Kidney capillary endothelial cell (primary cell): ENCODE data around the gene TTLL12.
"Not testable (repeated sequence)": the region's sequence is repeated elsewhere in the genome, so short reads cannot be mapped to it uniquely, and the experiment has no call there.

Source experiments
- DNase-seq: peaks from one replicate; pipeline ENCODE4 v3.0.0-alpha.2; 2018; ENCODE audit warnings: low spot score

TTLL12 gene

DNA sequence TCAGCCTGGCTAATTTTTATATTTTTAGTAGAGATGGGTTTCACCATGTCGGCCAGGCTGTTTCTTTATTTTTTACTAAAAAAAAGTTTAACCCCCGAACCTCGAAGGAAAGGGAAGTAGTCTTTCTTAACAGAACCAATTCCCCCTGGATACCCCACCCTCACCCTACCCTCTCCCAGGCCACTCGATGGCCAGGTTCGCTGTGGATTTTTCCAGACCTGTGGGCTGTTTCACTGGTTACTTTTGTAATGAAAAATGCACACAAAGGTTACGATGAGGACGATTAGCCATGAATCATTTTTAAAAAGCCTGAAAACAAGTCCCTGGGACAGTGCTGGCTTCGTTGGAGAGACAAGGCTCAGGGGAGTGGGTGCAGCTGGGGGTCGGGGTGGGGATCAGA, 33.0 kb downstream of the TTLL12 start:
- no peak for DNase-seq

DNA sequence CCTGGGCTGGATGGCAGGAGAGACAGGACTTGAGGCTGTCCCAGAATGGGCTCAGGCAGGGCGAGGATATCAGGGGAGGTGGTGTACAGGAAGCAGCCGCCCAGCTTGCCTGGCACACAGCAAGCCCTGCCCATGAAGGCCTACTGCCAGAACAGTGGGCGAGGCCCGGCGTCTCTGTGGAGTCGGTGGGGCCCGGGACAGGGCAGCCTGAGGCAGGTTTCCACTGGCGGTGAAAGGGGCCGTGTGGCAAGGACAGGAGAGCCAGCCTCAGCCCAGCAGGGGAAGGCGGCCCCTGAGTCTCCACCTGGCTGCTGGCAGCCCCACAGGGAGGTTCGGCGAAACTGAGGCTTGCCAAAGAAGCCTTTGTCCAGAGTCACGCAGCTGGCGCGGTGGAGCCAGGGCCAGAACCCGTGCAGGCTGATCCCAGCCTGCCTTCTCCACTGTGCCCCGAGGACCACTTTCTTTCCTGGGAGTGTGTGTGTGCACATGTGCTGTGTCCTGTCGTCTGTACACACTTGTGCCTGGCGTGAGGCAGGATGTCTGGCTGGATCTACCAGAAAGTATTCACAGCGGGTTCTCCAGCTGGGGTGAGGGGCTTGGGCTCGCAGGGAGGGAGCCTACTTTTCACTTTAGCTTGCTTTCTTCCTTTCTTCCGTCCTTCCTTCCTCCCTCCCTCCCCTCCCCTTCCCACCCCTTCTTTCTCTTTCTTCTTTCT, 34.4 kb downstream of the TTLL12 start:
- peak; percentile 46 for DNase-seq

DNA sequence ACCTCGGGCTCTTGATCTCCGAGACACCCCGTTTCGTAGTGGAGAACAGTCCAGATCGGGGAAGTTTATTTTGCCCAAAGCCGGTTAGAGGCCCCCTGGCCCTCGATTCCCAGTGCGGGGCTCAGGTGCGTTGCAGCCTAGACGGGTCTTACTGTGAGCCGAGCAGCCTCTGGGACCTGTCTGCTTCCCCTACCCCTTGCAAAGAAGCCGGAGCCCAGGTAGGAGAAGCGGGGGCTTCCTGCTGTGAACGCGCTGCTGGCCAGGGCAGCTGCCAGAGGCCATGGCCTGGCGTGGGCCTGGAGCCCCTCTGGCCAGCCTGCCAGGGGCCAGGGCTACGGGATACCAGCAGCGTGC, 35.0 kb downstream of the TTLL12 start:
- no peak for DNase-seq

DNA sequence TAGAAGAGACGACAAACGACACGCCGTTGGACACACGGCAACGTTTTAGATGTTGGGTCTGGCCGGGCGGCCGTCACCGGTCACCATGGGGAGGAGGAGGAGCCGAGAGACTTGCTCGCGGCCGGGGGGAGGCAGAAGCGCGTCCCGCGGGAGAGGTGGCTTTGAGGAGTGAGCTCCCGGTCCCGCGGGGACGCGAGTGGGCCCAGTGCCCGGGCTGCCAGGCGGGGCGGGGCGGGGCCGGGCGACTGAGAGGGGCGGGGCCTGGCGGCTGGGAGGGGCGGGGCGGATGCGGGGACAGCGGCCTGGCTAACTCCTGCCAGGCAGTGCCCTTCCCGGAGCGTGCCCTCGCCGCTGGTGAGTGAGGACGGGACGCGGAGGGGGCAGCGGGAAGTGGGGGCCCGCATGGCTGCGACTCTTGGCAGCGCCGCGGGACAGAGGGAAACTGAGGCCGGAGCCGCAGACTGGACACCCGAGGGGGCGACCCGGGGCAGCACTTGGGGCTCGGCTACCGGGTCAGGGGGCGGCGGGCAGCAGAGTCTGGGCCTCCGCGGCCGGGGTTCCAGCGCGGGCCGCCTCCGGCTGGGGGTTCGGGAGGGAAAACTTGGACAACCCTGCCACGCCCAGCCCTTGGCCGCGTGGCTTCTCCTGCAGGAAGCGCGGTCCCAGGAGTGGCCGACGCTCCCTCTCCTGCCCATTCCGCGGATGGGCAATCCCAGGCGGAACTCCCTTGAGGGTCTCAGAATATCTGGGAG, 35.5 kb downstream of the TTLL12 start, which contains the start of gene TSPO:
Gene TSPO (plus strand): TSS at position 309 of the 752 bp plus-strand sequence. CDS start 7,680 bp downstream, outside the sequence.
- DNase-seq = peak; percentile 36

DNA sequence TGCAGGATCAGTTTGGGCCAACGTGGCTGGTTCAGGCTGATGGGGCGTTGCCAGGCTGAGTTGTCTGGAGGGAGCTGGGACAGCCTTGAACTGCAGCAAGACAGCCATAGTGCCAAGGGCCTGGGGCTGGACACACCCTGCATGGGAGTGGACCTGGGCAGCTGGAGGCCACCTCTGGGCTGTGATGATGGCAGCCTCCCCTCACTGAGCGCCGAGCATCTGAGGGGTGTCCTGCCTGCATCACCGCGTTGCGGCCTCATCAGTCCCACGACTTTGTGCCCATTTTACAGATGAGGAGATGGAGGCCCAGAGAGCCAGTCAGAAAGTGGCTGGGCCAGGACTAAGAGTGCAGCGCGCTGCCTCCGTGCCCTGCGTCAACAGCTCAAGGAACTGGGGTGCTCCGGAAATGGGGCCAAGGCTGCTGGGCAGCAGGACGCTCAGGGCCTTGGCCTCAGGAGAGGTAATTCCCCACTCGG, 36.2 kb downstream of the TTLL12 start:
- no peak for DNase-seq

DNA sequence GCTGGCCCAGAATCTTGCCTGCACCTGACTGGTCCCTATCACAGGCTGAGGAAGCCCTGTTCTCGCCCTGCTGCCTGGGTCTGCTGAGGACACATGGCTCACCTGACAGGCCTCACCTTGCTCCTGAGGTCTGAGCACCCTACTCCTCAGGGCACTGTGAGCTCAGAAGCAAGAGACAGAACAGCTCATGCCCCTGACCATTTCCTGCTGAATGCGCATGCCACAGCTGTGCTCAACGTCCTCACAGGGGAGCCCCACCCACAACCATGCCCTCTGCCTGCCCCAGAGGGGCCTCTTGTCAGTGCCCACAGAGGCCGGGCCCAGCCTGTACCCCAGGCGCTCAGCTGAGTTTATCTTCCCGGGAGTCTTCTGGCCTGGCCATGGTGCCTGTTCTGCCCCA, 38.4 kb downstream of the TTLL12 start:
- DNase-seq = no peak

DNA sequence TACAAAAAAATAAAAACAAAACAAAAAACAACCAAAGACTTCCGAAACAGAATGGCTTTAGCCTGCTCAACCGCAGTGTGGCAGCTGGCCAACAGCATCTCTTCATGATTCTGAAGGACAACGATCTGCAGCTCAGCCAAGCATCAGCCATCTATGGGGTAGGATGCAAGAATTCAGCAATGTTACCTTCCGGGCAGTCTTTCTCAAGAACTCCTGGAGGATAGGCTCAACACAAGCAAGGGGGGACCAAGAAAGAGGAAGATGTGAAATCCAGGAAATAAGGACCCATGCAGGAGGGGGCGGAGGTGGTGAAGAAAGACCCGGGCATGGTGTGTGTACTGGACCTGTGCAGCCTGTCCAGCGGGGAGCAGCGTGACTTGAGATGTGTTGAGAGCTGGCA, 39.1 kb downstream of the TTLL12 start:
- no peak for DNase-seq

DNA sequence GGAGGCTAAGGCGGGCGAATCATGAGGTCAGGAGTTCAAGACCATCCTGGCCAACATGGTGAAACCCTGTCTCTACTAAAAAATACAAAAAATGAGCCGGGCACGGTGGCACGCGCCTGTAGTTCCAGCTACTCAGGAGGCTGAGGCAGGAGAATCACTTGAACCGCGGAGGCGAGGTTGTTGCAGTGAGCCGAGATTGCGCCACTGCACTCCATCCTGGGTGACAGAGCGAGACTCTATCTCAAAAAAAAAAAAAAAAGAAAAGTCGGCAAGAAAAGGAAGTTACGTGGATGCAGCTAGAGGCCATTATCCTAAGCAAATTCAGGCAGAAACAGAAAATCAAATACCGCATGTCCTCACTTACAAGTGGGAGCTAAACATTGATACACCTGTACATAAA, 40.6 kb downstream of the TTLL12 start:
- DNase-seq = not testable (repeated sequence)

DNA sequence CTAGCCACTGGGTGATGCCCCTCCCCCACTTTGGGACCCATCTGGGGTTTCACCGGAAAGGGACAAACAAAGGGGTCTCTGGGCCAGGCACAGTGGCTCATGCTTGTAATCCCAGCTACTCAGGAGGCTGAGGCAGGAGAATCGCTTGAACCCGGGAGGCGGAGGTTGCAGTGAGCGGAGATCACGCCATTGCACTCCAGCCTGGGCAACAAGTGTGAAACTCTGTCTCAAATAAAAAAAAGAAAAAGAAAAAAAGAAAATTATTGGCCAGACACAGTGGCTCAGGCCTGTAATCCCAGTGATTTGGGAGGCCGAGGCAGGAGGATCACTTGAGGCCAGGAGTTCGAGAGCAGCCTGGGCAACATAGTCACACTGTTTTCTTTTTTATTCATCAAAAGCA, 41.6 kb downstream of the TTLL12 start:
- not testable (repeated sequence) for DNase-seq

DNA sequence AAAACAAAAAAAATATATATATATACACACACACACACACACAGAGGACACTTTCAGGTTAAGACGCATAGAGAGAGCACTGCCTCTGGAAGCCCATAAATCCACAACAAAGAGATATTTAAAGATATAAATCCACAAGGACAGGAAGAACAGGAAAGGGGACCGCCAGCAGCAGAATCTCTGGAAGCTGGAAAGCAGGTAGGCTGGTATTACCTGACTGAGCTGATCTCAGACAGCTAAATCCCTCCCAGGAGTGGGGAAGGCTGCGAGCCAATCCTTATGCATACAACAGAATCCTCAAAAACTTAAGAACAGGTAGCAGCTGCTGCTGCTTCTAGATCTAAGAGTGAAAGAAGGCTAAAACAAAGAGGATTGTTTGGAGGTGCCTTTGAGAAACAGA, 42.0 kb downstream of the TTLL12 start:
- DNase-seq = no peak

DNA sequence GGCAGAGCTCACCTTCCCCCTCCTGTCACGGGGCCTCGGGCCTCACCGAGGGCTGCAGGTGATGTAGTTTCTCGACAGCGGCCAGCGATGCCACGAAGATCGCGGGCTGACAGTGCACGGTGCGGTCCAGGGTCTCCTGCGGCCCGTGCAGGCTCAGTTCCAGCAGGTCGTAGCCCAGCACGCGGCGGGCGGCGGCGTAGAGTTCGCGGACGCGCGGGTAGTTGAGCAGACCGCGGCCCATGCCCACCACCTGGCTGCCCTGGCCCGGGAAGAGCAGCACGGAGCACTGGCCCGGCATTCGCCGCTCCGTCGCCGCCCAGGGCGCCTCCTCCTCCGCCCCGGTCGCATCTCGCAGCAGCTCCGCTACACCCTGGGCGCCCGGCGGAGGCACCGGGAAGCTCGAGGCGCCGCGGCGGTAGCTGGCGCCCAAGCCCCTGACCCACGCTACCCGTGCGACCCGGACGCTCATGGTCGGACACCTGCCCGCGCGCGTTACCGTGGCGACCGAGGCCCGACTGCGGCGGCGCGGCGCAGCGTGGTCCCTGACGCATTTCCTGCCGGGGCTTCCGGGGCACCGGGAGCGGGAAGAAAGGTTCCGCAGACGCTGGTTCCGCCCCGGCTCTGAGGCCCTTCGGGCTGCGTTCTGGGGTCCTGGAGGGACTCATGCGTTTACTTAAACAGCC, 43.9 kb downstream of the TTLL12 start, which contains the start of gene MCAT:
Gene MCAT (minus strand): TSS at position 519 of the 683 bp plus-strand sequence. CDS start 50 bp downstream, at position 469.
- DNase-seq = peak; percentile 54

DNA sequence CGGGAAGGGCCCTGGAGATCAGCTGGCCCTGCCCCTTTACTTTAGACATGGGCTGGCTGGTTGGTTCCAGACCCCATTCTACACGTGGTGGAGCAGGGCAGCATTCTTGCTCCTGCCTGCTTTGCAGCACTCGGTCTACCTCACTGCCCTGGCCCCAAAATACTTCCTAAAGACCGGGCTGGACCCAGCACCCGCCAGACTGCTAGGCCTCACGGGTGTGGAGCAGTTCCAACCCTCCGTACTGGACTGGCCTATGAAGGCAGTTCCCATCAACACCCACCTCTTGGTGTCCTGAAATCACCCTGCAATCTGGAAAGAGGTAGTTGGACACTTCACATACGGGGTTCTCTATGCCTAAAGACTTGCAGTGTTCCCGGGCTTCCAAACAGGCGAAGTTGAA, 50.1 kb downstream of the TTLL12 start:
- no peak for DNase-seq

DNA sequence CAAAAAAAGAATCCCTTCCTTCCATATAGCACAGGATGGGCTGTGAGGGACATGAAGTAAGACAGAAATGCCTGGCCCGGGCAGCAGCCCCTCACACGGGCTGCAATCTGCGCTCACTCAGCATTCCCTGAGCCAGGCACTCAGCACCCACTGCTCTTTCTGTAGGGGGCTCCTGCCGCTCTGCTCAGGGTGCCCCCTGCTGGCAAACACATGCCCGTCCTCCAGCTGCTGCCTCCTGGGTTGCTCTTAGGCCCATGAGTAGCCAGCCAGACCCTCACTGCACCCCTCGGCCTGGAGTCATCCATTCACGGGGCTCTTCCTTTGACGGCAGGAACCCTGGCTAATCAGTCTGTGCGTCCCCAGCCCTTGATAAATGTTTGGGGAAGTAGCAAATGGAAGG, 50.7 kb downstream of the TTLL12 start:
- peak; percentile 55 for DNase-seq

DNA sequence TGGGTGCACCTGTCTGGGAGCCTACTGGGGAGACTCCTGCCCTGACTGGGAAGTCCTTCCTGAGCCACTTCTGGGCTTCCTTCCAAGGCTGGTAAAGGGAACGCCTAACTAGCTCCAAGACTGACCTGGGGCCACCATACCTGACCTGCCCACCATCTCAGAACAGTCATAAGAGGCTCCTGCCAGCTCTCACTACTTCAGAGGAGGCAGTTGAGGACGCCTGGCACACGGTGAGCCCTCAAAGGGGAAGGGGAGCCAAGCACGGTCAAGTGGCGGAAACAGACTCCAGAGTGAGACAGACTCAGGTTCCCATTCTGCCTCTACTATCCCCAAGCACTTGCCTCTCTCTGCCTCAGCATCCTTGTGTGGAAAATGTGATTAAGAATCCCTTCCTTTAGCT, 51.4 kb downstream of the TTLL12 start:
- DNase-seq = no peak

DNA sequence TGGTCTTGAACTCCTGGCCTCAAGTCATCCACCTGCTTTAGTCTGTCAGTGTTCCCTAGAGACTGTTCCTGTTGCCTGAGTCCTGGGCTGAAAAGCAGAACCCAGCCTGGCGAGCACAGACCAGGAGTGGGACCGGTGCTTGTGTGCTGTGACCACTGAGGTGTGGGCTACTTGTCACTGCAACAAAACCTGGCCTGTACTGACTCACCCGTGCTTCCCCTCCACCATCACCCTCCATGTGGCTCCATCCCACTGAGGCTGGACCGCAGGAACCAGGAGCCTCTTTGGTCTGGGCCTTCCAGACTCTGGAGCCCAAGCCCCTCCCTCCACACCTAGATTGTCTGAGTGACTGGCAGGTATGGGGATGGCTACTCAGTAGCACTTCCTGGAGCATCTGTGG, 52.4 kb downstream of the TTLL12 start:
- DNase-seq = no peak

DNA sequence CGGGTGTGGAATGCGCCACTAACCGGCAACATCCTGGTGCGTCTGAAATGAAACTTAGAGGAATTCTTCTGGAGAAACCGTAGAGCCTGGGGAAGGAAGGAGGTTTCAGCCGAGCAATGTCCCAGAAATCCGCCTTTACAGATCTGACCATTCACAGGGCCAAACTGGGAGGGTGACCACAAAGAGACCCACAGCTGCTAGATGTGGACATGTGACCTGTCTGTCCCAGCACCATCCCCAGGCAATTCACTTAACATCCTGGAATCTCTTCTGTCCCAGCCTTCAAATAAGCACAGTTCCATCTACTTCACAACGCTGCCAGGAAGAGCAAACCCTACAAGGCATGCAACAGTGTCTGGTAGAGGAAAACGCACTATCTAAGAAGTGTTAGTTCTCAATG, 53.5 kb downstream of the TTLL12 start:
- DNase-seq = no peak

DNA sequence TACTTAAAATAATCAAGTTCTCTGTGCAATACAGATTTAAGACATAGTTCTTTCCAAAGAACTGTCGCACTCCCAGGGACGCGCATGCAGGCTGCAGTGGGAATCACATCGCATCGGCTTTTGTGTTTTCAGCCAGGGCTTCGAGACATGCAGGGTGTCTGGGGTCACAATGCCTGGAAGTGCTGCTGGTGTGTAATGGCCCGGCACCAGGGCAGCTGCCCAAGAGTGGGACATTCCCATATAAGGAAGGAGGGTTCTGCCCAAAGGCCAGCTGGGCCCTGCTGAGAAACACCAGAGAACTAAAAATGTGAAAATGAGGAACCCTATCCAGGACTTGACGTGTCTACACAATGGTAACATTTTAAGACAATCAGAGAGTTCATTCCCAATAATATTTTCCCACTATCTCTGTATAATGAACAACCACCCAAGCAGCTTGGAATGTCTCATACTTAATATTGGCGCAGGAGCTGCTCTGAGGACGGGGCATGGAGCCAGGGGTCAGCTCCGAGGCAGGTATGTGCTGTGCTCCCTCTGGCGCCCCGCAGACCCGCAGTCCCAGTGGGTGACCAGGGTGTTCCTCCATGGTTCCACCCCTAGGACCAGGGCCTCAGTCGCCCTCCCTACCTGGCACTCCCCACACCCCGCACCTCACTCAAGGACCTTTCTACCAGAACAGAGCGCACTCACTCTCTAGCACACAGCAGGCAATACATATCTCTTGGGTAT, 55.0 kb downstream of the TTLL12 start:
- DNase-seq = no peak

DNA sequence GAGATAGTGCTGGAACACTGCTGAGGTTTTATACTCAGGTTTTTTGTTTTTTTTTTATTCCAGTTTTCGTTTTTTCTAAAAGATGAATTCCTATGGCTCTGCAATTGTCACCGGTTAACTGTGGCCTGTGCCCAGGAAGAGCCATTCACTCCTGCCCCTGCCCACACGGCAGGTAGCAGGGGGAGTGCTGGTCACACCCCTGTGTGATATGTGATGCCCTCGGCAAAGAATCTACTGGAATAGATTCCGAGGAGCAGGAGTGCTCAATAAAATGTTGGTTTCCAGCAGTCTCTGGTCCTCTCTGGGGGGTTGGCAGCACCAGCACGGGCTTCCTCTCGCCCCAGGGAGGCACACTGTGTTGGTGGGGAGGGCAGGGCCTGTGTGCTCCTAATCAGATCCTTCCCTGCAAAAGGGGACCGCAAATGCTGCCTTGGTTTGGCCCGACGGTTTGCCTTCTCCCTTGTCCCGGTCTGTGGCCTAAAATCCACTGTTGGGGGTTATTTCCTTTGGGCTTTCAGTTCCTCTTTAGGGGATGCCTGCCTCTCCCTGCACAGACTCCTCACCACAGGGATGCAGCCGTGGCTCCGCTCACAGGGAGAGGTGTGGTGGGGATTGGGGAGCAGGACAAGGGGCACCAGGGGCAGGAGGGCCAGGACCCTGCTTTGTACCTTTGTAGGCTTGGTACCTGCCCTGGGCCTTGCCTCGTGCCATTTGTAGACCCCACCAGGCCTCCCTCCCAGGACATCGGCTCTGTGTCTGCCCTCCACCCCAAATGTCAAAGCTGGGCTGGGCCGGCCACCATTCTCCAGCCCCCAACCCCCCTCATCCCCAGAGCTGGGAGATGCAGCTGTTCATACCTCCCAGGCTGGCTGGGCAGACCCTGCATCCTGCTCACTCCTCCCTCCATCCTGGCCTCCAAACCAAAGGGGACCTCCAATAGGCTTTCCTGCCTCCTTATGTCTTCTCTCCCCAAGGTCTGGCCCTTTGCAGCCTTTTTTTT, 57.2 kb downstream of the TTLL12 start:
- no peak for DNase-seq

DNA sequence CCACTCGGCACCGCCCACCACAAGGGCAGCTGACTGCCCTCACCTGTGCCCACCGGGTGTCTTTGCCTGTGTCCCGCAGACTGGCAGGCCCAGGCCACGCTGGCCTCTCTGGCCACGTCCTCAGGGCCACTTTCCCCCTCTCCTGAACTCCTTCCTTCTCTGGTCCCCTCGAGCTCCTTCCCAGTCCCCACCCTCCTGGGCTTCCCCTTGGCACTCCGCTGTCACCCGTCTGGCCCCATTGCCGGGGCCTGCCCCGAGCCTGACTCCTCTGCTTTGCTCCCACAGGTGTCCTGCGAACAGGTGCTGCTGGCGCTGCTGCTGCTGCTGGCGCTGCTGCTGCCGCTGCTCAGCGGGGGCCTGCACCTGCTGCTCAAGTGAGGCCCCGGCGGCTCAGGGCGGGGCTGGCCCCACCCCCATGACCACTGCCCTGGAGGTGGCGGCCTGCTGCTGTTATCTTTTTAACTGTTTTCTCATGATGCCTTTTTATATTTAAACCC, 58.0 kb downstream of the TTLL12 start:
- no peak for DNase-seq

DNA sequence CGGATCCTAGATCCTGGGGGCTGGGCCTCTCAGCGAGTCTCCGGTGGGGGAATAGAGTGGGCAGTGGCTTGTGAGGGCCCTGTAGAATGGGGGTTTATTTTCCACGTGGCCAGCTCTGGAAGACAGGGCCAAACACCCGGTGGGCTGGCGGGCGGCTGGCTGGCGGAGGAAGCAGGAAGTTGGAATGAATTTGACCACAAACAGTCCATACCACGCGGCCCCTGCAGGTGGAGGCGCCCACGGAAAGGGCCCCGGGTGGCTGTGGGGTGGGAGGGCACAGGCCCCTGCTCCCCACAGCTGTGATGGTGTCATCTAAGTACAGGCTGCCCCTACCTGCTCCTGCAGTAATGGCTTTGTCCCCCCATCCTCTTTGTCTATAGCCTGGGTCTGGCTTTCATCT, 58.8 kb downstream of the TTLL12 start:
- no peak for DNase-seq
